Measurements from ENCODE around the gene CRACR2B.
A peak's percentile ranks its signal among the peaks of the same experiment; 100 is the strongest.

Gene CRACR2B

GRCh38 chr11:826836-827145 is 928 bp upstream of the CRACR2B start:
- H3K27ac ChIP-seq (ENCODE audit: low read depth, low read length) = peak overlapping the region; percentile 92

GRCh38 chr11:827146-827896 is 398 bp upstream of the CRACR2B start:
- Histone ChIP-seq H3K4me1 (ENCODE audit: control insufficient read depth in 1 of 2, insufficient read depth in 2 of 2, low read length in 2 of 2) (peaks cover 57 to 63% of the 10 kb centered on the region in 2 donors), H3K9me3 (ENCODE audit: control insufficient read depth in 1 of 2, low read length in 2 of 2) (no peaks in the 10 kb centered on the region), H3K4me3 (ENCODE audit: low read depth in 1 of 2, low read length in 2 of 2) (peak overlapping the region; percentile 65), H3K27ac (ENCODE audit: low read depth, low read length) (peak overlapping the region; percentile 92), H3K9ac (ENCODE audit: low read depth in 1 of 2, low read length in 2 of 2) (peak overlapping the region; percentile 80 to 83), H3K36me3 (ENCODE audit: control insufficient read depth in 1 of 2, insufficient read depth in 2 of 2, low read length in 2 of 2) (peaks cover 0 to 3% of the 10 kb centered on the region in 2 donors), H3K27me3 (ENCODE audit: control insufficient read depth in 1 of 2, insufficient read depth in 2 of 2, low read length in 2 of 2) (no peaks in the 10 kb centered on the region)

More at GRCh38 chr11:826836-827145, 928 bp upstream of the CRACR2B start:
- H3K4me1 ChIP-seq (ENCODE audit: control insufficient read depth in 1 of 2, insufficient read depth in 2 of 2, low read length in 2 of 2) = peaks cover 57 to 61% of the 10 kb centered on the region in 2 donors
- peak overlapping the region; percentile 65 for H3K4me3 ChIP-seq (ENCODE audit: low read depth in 1 of 2, low read length in 2 of 2)
- peak overlapping the region; percentile 80 to 83 for H3K9ac ChIP-seq (ENCODE audit: low read depth in 1 of 2, low read length in 2 of 2)
- H3K9me3 ChIP-seq (ENCODE audit: control insufficient read depth in 1 of 2, low read length in 2 of 2) = no peaks in the 10 kb centered on the region
- H3K36me3 ChIP-seq (ENCODE audit: control insufficient read depth in 1 of 2, insufficient read depth in 2 of 2, low read length in 2 of 2) = peaks cover 0 to 5% of the 10 kb centered on the region in 2 donors
- no peaks in the 10 kb centered on the region for H3K27me3 ChIP-seq (ENCODE audit: control insufficient read depth in 1 of 2, insufficient read depth in 2 of 2, low read length in 2 of 2)

DNA sequence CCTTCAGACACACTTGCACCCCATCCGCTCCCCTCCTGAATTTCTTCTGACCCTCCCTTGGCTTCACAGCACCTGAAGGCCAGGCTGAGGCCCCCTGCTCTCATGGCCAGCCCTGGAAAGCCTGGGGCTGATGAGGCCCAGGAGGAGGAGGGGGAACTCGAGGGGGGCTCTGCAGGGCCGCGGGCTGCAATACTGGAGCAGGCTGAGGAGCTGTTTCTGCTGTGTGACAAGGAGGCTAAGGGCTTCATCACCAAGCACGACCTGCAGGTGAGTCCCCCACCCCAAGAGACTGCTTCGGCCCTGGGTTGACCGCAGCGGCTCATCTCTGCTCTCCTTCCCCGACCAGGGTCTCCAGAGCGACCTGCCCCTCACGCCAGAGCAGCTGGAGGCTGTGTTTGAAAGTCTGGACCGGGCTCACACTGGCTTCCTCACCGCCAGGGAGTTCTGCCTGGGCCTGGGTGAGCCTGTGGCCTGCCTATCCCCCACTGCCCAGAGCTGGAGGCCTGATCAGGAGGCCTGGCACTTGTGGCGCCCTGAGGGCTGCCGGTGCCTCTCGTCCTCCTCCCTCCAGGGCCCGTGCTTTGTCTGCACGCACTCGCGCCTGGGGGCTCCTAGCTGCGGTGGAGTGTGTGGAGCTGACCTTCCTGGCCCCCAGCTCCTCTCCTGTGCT is 922 bp downstream of the CRACR2B start:
- H3K4me3 ChIP-seq (ENCODE audit: low read depth in 1 of 2, low read length in 2 of 2) = peak overlapping the region; percentile 65 to 67
- peak overlapping the region; percentile 92 for H3K27ac ChIP-seq (ENCODE audit: low read depth, low read length)

GRCh38 chr11:829176-829846 is 1.6 kb downstream of the CRACR2B start:
- Histone ChIP-seq H3K27ac (ENCODE audit: low read depth, low read length) (peak overlapping the region; percentile 46), H3K4me3 (ENCODE audit: low read depth in 1 of 2, low read length in 2 of 2) (peak overlapping the region; percentile 56 to 67), H3K27me3 (ENCODE audit: control insufficient read depth in 1 of 2, insufficient read depth in 2 of 2, low read length in 2 of 2) (no peaks in the 10 kb centered on the region), H3K36me3 (ENCODE audit: control insufficient read depth in 1 of 2, insufficient read depth in 2 of 2, low read length in 2 of 2) (no peaks in the 10 kb centered on the region), H3K9me3 (ENCODE audit: control insufficient read depth in 1 of 2, low read length in 2 of 2) (no peaks in the 10 kb centered on the region), H3K4me1 (ENCODE audit: control insufficient read depth in 1 of 2, insufficient read depth in 2 of 2, low read length in 2 of 2) (peaks cover 55 to 73% of the 10 kb centered on the region in 2 donors), H3K9ac (ENCODE audit: low read depth in 1 of 2, low read length in 2 of 2) (peak overlapping the region; percentile 43 to 83)

More for the DNA sequence above, 922 bp downstream of the CRACR2B start:
- H3K9ac ChIP-seq (ENCODE audit: low read depth in 1 of 2, low read length in 2 of 2) = peak overlapping the region; percentile 80 to 83
- peaks cover 54 to 68% of the 10 kb centered on the region in 2 donors for H3K4me1 ChIP-seq (ENCODE audit: control insufficient read depth in 1 of 2, insufficient read depth in 2 of 2, low read length in 2 of 2)
- H3K27me3 ChIP-seq (ENCODE audit: control insufficient read depth in 1 of 2, insufficient read depth in 2 of 2, low read length in 2 of 2) = no peaks in the 10 kb centered on the region
- H3K9me3 ChIP-seq (ENCODE audit: control insufficient read depth in 1 of 2, low read length in 2 of 2) = no peaks in the 10 kb centered on the region
- H3K36me3 ChIP-seq (ENCODE audit: control insufficient read depth in 1 of 2, insufficient read depth in 2 of 2, low read length in 2 of 2) = no peaks in the 10 kb centered on the region

DNA sequence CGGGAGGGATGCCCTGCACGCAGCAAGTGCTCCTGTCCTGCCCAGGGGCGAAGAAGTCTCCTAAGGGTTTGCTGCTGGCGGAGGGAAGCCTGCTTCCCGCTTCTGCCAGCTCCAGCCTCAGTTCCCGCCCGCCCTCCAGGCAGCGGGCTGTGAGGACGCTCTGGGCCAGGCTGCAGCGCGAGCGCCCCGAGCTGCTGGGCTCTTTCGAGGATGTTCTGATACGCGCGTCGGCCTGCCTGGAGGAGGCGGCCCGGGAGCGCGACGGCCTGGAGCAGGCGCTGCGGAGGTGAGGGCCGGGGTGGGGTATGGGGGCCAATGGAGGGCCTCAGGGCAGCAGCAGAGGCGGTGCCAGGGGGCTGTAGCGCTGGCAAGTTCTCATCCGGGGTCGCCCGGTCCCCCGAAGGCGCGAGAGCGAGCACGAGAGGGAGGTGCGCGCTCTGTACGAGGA is 2.2 kb downstream of the CRACR2B start:
- Histone ChIP-seq H3K4me3 (ENCODE audit: low read depth in 1 of 2, low read length in 2 of 2) (peak overlapping the region; percentile 56 to 67), H3K4me1 (ENCODE audit: control insufficient read depth in 1 of 2, insufficient read depth in 2 of 2, low read length in 2 of 2) (peaks cover 60 to 78% of the 10 kb centered on the region in 2 donors), H3K36me3 (ENCODE audit: control insufficient read depth in 1 of 2, insufficient read depth in 2 of 2, low read length in 2 of 2) (no peaks in the 10 kb centered on the region), H3K9me3 (ENCODE audit: control insufficient read depth in 1 of 2, low read length in 2 of 2) (no peaks in the 10 kb centered on the region), H3K27me3 (ENCODE audit: control insufficient read depth in 1 of 2, insufficient read depth in 2 of 2, low read length in 2 of 2) (no peaks in the 10 kb centered on the region), H3K27ac (ENCODE audit: low read depth, low read length) (no peak overlapping the region), H3K9ac (ENCODE audit: low read depth in 1 of 2, low read length in 2 of 2) (peak overlapping the region; percentile 43 to 83)

DNA sequence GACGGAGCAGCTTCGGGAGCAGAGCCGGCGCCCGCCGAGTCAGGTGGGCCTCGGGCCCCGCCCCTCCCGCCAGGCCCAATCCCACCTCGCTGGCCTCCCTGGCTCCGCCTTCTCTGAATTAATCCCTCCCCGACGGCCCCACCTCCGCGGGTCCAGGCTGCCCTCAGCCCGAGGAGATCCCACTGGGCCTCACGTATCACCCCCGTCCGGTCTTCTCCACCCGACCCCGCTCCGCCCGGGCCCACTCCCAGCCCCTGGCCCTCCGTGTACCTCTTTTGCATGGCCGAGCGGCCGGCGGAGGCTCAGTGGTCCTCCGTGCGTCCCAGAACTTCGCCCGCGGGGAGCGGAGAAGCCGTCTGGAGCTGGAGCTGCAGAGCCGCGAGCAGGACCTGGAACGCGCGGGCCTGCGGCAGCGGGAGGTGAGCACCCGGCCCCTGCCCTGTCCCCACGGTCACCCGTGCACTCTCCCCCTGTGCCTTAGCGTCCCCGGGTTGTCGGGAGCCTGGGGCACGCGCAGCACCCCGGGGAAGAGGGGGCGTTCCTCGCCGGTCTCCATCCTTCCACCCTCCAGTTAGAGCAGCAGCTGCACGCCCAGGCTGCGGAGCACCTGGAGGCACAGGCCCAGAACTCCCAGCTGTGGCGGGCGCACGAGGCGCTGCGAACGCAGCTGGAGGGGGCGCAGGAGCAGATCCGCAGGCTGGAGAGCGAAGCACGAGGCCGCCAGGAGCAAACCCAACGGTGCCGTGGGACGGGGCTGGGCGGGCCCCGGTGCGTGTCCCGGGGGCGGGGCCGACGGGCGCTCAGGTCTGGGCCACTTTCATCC is 2.8 kb downstream of the CRACR2B start:
- Histone ChIP-seq H3K9ac (ENCODE audit: low read depth in 1 of 2, low read length in 2 of 2) (peak overlapping the region in 1 of 2 donors; percentile 83), H3K27me3 (ENCODE audit: control insufficient read depth in 1 of 2, insufficient read depth in 2 of 2, low read length in 2 of 2) (no peaks in the 10 kb centered on the region), H3K9me3 (ENCODE audit: control insufficient read depth in 1 of 2, low read length in 2 of 2) (no peaks in the 10 kb centered on the region), H3K4me1 (ENCODE audit: control insufficient read depth in 1 of 2, insufficient read depth in 2 of 2, low read length in 2 of 2) (peaks cover 54 to 75% of the 10 kb centered on the region in 2 donors), H3K27ac (ENCODE audit: low read depth, low read length) (no peak overlapping the region), H3K4me3 (ENCODE audit: low read depth in 1 of 2, low read length in 2 of 2) (peak overlapping the region; percentile 56 to 67), H3K36me3 (ENCODE audit: control insufficient read depth in 1 of 2, insufficient read depth in 2 of 2, low read length in 2 of 2) (no peaks in the 10 kb centered on the region)

DNA sequence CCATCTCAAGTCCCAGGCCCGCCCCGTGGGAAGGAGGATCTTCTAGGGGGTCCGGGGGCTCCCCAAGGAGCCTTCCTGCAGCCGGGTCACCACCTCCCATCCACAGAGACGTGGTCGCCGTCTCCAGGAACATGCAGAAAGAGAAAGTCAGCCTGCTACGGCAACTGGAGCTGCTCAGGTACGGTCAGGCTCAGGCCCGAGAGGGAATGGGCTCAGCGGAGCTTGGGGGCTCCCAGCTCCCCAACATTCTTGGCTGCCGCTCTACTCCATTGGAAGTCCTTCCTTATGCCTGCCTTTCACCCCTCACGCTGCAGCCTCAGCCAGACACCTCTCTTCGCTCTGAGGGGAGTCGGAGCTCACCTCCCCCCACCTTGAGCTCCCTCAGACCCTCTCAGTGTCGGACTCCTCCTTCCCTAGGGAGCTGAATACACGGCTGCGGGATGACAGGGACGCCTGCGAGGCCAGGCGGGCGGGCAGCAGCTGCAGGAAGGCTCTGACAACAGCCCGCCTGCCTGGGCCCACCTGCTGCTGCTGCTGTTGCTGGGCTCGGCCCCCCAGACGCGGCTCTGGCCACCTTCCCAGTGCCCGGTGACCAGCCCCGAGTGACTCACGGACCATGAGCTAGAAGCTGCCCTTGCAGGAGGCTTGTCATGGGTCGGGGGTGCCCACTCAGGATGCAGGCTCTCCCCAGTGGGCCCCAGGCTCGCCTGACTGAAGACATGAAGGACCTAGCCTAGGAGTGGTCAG is 3.6 kb downstream of the CRACR2B start:
- Histone ChIP-seq H3K36me3 (ENCODE audit: control insufficient read depth in 1 of 2, insufficient read depth in 2 of 2, low read length in 2 of 2) (peaks cover 0 to 3% of the 10 kb centered on the region in 2 donors), H3K4me3 (ENCODE audit: low read depth in 1 of 2, low read length in 2 of 2) (peak overlapping the region in 1 of 2 donors; percentile 21), H3K27me3 (ENCODE audit: control insufficient read depth in 1 of 2, insufficient read depth in 2 of 2, low read length in 2 of 2) (no peaks in the 10 kb centered on the region), H3K9ac (ENCODE audit: low read depth in 1 of 2, low read length in 2 of 2) (no peak overlapping the region), H3K9me3 (ENCODE audit: control insufficient read depth in 1 of 2, low read length in 2 of 2) (no peaks in the 10 kb centered on the region), H3K4me1 (ENCODE audit: control insufficient read depth in 1 of 2, insufficient read depth in 2 of 2, low read length in 2 of 2) (peaks cover 47 to 67% of the 10 kb centered on the region in 2 donors), H3K27ac (ENCODE audit: low read depth, low read length) (no peak overlapping the region)

- Histone ChIP-seq H3K4me3 (ENCODE audit: low read depth in 1 of 2, low read length in 2 of 2) (peak overlapping the region; percentile 62 to 65), H3K4me1 (ENCODE audit: control insufficient read depth in 1 of 2, insufficient read depth in 2 of 2, low read length in 2 of 2) (peaks cover 46 to 66% of the 10 kb centered on the region in 2 donors), H3K9me3 (ENCODE audit: control insufficient read depth in 1 of 2, low read length in 2 of 2) (no peaks in the 10 kb centered on the region), H3K27ac (ENCODE audit: low read depth, low read length) (no peak overlapping the region), H3K9ac (ENCODE audit: low read depth in 1 of 2, low read length in 2 of 2) (peak overlapping the region; percentile 39 to 60), H3K36me3 (ENCODE audit: control insufficient read depth in 1 of 2, insufficient read depth in 2 of 2, low read length in 2 of 2) (peaks cover 4 to 10% of the 10 kb centered on the region in 2 donors), H3K27me3 (ENCODE audit: control insufficient read depth in 1 of 2, insufficient read depth in 2 of 2, low read length in 2 of 2) (no peaks in the 10 kb centered on the region)
Observed at GRCh38 chr11:831961-832528, 4.3 kb downstream of the CRACR2B start.

Data from duodenal mucosa (tissue), 2 donors.